Gastroesophageal sphincter (tissue), 4 donors: Measurements from ENCODE around the gene SPRN. TPM values are rescaled to one million over a fixed set of nuclear protein-coding genes. Genes with fewer than 3 reads are reported as not detected.

ENCODE experiments used
- ATAC-seq: fragments of 150-250 bp; one replicate; pipeline ENCODE4 v1.9.1; 2016; ENCODE audit warnings: mild to moderate bottlenecking, moderate library complexity
- H3K27ac ChIP-seq, 4 donors: fragments of 200-600 bp; sonication (generic) in 3 of 4; 1 replicate in 3 of 4; 2 replicates in 1 of 4; pipeline ENCODE4 v1.5.1; 2016 to 2019
- H3K27me3 ChIP-seq: fragments of 200-600 bp; sonication (generic); one replicate; pipeline ENCODE4 v1.5.1; 2019
- H3K36me3 ChIP-seq, 2 donors: fragments of 200-600 bp; sonication (generic); one replicate each; pipeline ENCODE4 v1.5.1; 2019; ENCODE audit warnings: control low read depth in 1 of 2
- H3K4me1 ChIP-seq, 3 donors: fragments of 200-600 bp; sonication (generic); 1 replicate in 2 of 3; 2 replicates in 1 of 3; pipeline ENCODE4 v1.5.1; 2016 to 2019; ENCODE audit warnings: control low read depth in 2 of 3
- H3K4me3 ChIP-seq, 2 donors: fragments of 200-600 bp; sonication (generic); one replicate each; pipeline ENCODE4 v1.5.1; 2019; ENCODE audit warnings: mild to moderate bottlenecking in 1 of 2, moderate library complexity in 1 of 2
- H3K9me3 ChIP-seq, 3 donors: fragments of 200-600 bp; sonication (generic); one replicate each; pipeline ENCODE4 v1.5.1; 2017 to 2019; ENCODE audit warnings: control low read depth in 2 of 3
- EP300 ChIP-seq: sonication (generic); formaldehyde crosslinking; IDR thresholded peaks from one replicate; pipeline ENCODE4 v1.6.1; 2017; ENCODE audit warnings: antibody characterized with exemption, mild to moderate bottlenecking
- POLR2A ChIP-seq, 2 donors: fragments of 450-650 bp; IDR thresholded peaks; one replicate each; pipeline ENCODE4 v1.6.1; 2017; ENCODE audit warnings: antibody characterized with exemption in 2 of 2, mild to moderate bottlenecking in 2 of 2, moderate library complexity in 1 of 2
- POLR2AphosphoS5 ChIP-seq: sonication (generic); formaldehyde crosslinking; IDR thresholded peaks from one replicate; pipeline ENCODE4 v1.6.1; 2017; ENCODE audit warnings: antibody characterized with exemption
- WGBS, 2 donors: methylation state at CpG; one replicate each; pipeline ENCODE4 v1.1.5; 2018; ENCODE audit warnings: low coverage in 1 of 2; 5-methylcytosine and 5-hydroxymethylcytosine counted together
- total RNA-seq, 4 donors: library from RNA; depleted of rRNA; stranded (reverse); fragments of >200 nt; gene quantifications; one replicate each; pipeline ENCODE4 v1.1.0, GENCODE V29; 2016
- TF ChIP-seq, protein P1 (sequence below), 4 experiments: fragments of 200-600 bp in 2 of 4; fragments of 450-650 bp in 2 of 4; sonication (generic) in 1 of 4; IDR thresholded peaks; one replicate each; pipeline ENCODE4 v1.5.1; 2017 to 2019; ENCODE audit warnings: antibody characterized with exemption in 4 of 4, mild to moderate bottlenecking in 2 of 4, moderate library complexity in 2 of 4

Gene SPRN
- total RNA-seq, 4 donors from 2014 or later: 0.12 to 0.35 TPM; not detected in 2

DNA sequence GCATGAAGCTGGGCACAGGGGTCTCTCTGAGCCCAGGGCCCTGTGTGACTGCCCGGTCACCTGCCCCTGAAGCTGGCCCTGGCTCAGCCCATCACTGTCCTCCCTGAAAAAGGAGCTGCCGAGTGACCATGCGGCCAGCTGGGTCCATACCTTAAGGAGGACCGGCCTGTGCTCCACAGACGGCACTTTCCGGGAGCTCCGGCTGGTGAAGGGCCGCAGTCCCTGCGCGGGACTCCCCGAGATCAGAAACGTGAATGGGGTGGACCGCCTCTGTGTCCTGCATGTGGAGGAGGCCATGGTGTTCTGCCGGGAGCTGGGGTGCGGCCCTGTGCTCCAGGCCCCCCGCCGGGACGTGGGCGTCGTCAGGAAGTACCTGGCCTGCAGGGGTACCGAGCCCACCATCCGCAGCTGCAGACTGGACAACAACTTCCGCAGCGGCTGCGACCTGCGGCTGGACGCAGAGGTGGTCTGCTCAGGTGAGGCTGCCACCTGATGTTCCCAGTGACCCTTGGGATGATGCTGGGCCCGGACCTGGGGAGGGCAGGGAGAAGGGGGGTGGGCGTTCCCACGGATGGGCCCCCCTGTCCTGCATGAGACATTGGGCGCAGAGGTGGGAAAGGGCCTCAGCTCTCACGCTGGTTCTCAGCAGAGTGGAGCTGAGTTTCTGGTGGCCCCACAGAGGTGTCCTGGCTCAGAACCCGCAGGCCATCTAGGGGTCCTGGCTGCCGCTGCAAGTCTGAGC, 32.8 kb upstream of the SPRN start:
- peaks cover 0 to 46% of the 10 kb centered on the region in 2 donors for H3K36me3 ChIP-seq
- no peaks in the 10 kb centered on the region for H3K4me1 ChIP-seq
- H3K9me3 ChIP-seq: no peaks in the 10 kb centered on the region
- no peaks in the 10 kb centered on the region for H3K27me3 ChIP-seq
- no CpG with 5 or more reads among the region's 34 CpGs for WGBS, 2 donors
- no peak overlapping the region for H3K4me3 ChIP-seq
- ATAC-seq: no peak
- H3K27ac ChIP-seq: no peak overlapping the region
- TF ChIP-seq, protein P1, sequence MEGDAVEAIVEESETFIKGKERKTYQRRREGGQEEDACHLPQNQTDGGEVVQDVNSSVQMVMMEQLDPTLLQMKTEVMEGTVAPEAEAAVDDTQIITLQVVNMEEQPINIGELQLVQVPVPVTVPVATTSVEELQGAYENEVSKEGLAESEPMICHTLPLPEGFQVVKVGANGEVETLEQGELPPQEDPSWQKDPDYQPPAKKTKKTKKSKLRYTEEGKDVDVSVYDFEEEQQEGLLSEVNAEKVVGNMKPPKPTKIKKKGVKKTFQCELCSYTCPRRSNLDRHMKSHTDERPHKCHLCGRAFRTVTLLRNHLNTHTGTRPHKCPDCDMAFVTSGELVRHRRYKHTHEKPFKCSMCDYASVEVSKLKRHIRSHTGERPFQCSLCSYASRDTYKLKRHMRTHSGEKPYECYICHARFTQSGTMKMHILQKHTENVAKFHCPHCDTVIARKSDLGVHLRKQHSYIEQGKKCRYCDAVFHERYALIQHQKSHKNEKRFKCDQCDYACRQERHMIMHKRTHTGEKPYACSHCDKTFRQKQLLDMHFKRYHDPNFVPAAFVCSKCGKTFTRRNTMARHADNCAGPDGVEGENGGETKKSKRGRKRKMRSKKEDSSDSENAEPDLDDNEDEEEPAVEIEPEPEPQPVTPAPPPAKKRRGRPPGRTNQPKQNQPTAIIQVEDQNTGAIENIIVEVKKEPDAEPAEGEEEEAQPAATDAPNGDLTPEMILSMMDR (IDR thresholded peaks at IDR 0.05): no peak
- TF ChIP-seq POLR2A (IDR thresholded peaks at IDR 0.05) (no peak), EP300 (no peak), POLR2AphosphoS5 (no peak)

DNA sequence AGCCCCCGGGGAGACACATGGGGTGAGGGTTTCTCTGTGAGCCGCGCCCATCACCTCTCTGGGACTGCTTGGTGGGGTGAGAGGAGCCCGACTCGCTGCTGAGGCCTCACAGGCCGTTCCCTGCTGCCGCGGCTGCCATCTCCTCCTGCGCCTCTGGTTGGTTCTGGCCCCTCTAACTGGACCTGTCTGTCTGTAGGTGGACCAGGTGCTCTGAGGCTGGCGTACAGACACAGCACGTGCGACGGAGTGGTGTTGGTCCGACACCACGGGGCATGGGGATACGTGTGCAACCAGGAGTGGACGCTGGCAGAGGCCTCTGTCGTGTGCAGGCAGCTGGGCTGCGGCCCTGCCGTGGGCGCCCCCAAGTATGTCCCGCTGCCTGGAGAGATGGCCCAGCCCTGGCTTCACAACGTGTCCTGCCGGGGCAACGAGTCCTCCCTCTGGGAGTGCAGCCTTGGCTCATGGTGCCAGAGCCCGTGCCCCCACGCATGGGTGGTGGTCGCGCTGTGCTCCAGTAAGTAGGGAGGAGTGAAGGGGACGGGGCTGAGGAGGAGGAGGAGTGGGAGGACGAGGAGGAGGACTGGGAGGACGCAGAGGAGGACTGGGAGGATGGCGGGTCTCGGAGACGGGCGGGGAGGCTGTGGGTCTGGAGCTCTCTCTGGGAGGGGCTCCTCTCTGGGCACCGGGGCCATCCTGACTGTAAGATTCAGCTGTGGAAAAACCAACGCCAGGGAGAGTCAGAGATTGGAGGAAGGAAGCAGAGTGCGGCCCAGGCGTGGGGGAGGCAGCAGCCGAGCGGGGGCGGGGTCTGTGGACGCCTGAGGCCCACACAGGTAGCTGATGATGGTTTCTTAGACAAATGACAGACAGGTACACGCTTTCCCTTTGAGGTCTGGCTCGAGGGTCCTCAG, 31.9 kb upstream of the SPRN start:
- H3K36me3 ChIP-seq: peaks cover 0 to 38% of the 10 kb centered on the region in 2 donors
- WGBS, 2 donors: 87 to 90% methylated on average over 15 to 23 of the region's 46 CpGs

DNA sequence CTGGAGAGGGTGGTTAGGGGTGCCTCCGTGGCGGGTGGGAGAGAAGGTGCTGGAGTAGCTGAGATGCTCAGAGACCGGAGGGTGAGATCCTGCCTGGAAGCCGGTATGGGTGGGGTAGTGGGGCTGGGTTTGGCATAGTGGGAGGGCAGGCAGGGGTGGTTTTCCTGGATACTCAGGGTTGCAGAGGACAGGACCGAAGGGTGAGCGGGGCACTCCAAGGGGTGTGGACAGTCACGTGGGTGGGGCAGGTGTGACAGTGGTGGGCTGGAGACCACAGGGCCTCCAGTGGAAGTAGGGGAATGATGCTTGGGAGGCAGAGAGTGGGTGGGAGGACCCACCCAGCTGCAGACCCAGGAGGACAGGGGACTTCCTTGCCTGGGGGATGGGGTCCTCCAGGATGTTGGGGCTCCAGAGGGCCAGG, 31.2 kb upstream of the SPRN start:
- H3K36me3 ChIP-seq: peaks cover 0 to 32% of the 10 kb centered on the region in 2 donors
- TF ChIP-seq EP300 (no peak), POLR2A (IDR thresholded peaks at IDR 0.05) (no peak), POLR2AphosphoS5 (no peak)
- TF ChIP-seq, protein P1 (IDR thresholded peaks at IDR 0.05): no peak

More for the DNA sequence above, 31.9 kb upstream of the SPRN start:
- H3K9me3 ChIP-seq: no peaks in the 10 kb centered on the region
- H3K4me3 ChIP-seq: no peak overlapping the region
- TF ChIP-seq EP300: no peak
- H3K27ac ChIP-seq: no peak overlapping the region
- no peak for ATAC-seq
- no peaks in the 10 kb centered on the region for H3K27me3 ChIP-seq
- no peaks in the 10 kb centered on the region for H3K4me1 ChIP-seq

DNA sequence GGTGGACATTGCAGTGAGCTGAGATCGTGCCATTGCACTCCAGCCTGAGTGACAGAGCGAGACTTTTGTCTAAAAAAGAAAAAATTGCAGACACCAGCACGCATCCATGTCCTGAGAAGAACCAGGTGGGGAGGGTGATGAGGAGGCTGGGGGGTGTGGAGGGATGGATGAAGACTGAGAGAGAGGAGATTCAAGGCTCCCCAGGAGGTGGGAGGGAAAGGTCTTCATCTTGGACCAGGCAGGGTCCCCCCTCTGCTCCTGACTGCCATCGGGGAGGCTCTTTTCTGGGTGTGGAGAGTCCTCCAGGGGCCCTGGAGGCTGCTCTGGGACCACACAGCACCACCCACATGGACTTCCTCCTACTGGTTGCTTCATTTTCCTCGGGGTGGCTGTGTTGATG, 30.8 kb upstream of the SPRN start:
- 75 to 88% methylated on average over 3 to 5 of the region's 5 CpGs for WGBS, 2 donors
- Histone ChIP-seq H3K27me3 (no peaks in the 10 kb centered on the region), H3K27ac (no peak overlapping the region), H3K36me3 (peaks cover 0 to 31% of the 10 kb centered on the region in 2 donors), H3K4me1 (no peaks in the 10 kb centered on the region), H3K9me3 (no peaks in the 10 kb centered on the region), H3K4me3 (no peak overlapping the region)
- ATAC-seq: no peak
- TF ChIP-seq, protein P1 (IDR thresholded peaks at IDR 0.05): no peak
- no peak for TF ChIP-seq EP300

More for the DNA sequence above, 31.2 kb upstream of the SPRN start:
- WGBS, 2 donors: 80 to 82% methylated on average over 2 of the region's 7 CpGs
- Histone ChIP-seq H3K27me3 (no peaks in the 10 kb centered on the region), H3K4me3 (no peak overlapping the region), H3K27ac (no peak overlapping the region), H3K4me1 (no peaks in the 10 kb centered on the region), H3K9me3 (no peaks in the 10 kb centered on the region)
- no peak for ATAC-seq

DNA sequence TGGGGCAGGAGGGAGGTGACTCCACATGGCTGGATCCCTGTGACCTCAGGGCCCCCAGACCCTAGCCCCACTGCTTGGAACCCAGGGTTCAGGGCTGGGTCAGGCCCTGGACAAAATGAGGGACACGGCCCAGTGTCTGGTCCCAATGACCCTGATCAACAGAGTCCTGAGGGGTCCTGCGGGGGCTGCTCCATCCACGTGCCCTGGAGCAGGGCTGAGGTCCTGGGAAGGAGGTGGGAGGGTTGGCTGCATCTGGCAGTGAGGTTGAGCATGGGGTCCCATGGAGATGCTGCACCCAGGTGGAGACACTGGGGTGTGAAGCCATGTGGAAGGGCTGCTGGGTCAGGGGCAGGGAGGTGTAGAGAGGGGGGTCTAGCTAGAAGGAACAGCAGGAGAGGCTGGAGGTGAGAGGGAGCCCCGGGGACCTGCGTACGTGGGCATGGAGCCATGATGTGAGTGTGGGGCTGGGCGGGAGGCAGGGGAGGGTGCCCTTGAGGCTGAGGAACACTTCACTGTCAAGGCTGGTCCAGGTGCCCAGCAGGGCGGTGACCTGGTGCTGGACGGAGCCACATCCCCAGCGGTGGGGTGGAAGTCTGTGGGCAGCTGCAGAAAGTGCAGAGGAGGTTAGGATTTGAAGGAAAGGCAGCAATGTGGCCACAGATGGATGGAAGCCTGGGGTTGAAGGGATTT, 29.9 kb upstream of the SPRN start:
- 82 to 83% methylated on average over 4 to 7 of the region's 10 CpGs for WGBS, 2 donors
- H3K9me3 ChIP-seq: peaks cover 0 to under 1% (median 0%) of the 10 kb centered on the region in 3 donors

More for the DNA sequence above, 29.9 kb upstream of the SPRN start:
- H3K27ac ChIP-seq: no peak overlapping the region
- peaks cover 0 to 24% of the 10 kb centered on the region in 2 donors for H3K36me3 ChIP-seq
- H3K4me3 ChIP-seq: no peak overlapping the region
- H3K27me3 ChIP-seq: no peaks in the 10 kb centered on the region
- no peaks in the 10 kb centered on the region for H3K4me1 ChIP-seq
- ATAC-seq: no peak
- TF ChIP-seq POLR2A (IDR thresholded peaks at IDR 0.05): no peak
- TF ChIP-seq EP300: no peak
- TF ChIP-seq POLR2AphosphoS5: no peak
- TF ChIP-seq, protein P1 (IDR thresholded peaks at IDR 0.05): no peak
